ENCODE results near the gene IPO9.

The IPO9 gene

GRCh38 chr1:201917362-201918033, 88.5 kb downstream of the IPO9 start:
- no peak overlapping the region for H2AFZ ChIP-seq (ENCODE audit: low read depth)
- no peaks in the 10 kb centered on the region for H4K20me1 ChIP-seq (ENCODE audit: insufficient read depth)
- H3K27me3 ChIP-seq (ENCODE audit: insufficient read depth, low read depth), result no peaks in the 10 kb centered on the region
- H3K27ac ChIP-seq, result no peak overlapping the region
- no peaks in the 10 kb centered on the region for H3K36me3 ChIP-seq (ENCODE audit: insufficient read depth)
- peaks cover 6% of the 10 kb centered on the region for H3K4me1 ChIP-seq (ENCODE audit: low read depth, poor library complexity, severe bottlenecking)
- H3K4me3 ChIP-seq (IDR thresholded peaks at IDR 0.05; ENCODE audit: insufficient read depth, low read depth, low read length), result no peak overlapping the region
- no peak overlapping the region for H3K4me2 ChIP-seq
- no peaks in the 10 kb centered on the region for H3K79me2 ChIP-seq (ENCODE audit: insufficient read depth, low read depth)
- TF ChIP-seq CTCF (conservative IDR thresholded peaks at IDR 0.05; ENCODE audit: low read depth, low read length), result no peak
- no peak overlapping the region for H3K9ac ChIP-seq

- TF ChIP-seq CTCF (conservative IDR thresholded peaks at IDR 0.05; ENCODE audit: low read depth, low read length), result no peak
These were observed 89.4 kb downstream of the IPO9 start for GRCh38 chr1:201918343-201918742.

GRCh38 chr1:201921952-201922558, 93.1 kb downstream of the IPO9 start:
- peak overlapping the region; percentile 10; the same call in 1 of the 2 replicates for H2AFZ ChIP-seq (ENCODE audit: low read depth)
- H3K9ac ChIP-seq, result no peak overlapping the region
- no peak overlapping the region for H3K27ac ChIP-seq
- H4K20me1 ChIP-seq (ENCODE audit: insufficient read depth), result no peaks in the 10 kb centered on the region
- H3K36me3 ChIP-seq (ENCODE audit: insufficient read depth), result no peaks in the 10 kb centered on the region
- no peaks in the 10 kb centered on the region for H3K79me2 ChIP-seq (ENCODE audit: insufficient read depth, low read depth)
- TF ChIP-seq CTCF (conservative IDR thresholded peaks at IDR 0.05; ENCODE audit: low read depth, low read length), result no peak
- no peak overlapping the region for H3K4me3 ChIP-seq (IDR thresholded peaks at IDR 0.05; ENCODE audit: insufficient read depth, low read depth, low read length)
- peaks cover 6% of the 10 kb centered on the region for H3K4me1 ChIP-seq (ENCODE audit: low read depth, poor library complexity, severe bottlenecking)
- no peak overlapping the region for H3K4me2 ChIP-seq
- H3K27me3 ChIP-seq (ENCODE audit: insufficient read depth, low read depth), result no peaks in the 10 kb centered on the region

More at GRCh38 chr1:201918343-201918742, 89.4 kb downstream of the IPO9 start:
- no peaks in the 10 kb centered on the region for H3K79me2 ChIP-seq (ENCODE audit: insufficient read depth, low read depth)
- H3K9ac ChIP-seq, result no peak overlapping the region
- no peak overlapping the region for H3K4me3 ChIP-seq (IDR thresholded peaks at IDR 0.05; ENCODE audit: insufficient read depth, low read depth, low read length)
- no peak overlapping the region for H3K4me2 ChIP-seq
- no peaks in the 10 kb centered on the region for H3K36me3 ChIP-seq (ENCODE audit: insufficient read depth)
- no peak overlapping the region for H2AFZ ChIP-seq (ENCODE audit: low read depth)
- H4K20me1 ChIP-seq (ENCODE audit: insufficient read depth), result no peaks in the 10 kb centered on the region
- H3K27ac ChIP-seq, result no peak overlapping the region
- no peaks in the 10 kb centered on the region for H3K27me3 ChIP-seq (ENCODE audit: insufficient read depth, low read depth)
- peaks cover 6% of the 10 kb centered on the region for H3K4me1 ChIP-seq (ENCODE audit: low read depth, poor library complexity, severe bottlenecking)

GRCh38 chr1:201925301-201925567, 96.3 kb downstream of the IPO9 start:
- no peak for TF ChIP-seq CTCF (conservative IDR thresholded peaks at IDR 0.05; ENCODE audit: low read depth, low read length)
- Histone ChIP-seq H3K4me2 (no peak overlapping the region), H3K4me3 (IDR thresholded peaks at IDR 0.05; ENCODE audit: insufficient read depth, low read depth, low read length) (no peak overlapping the region), H4K20me1 (ENCODE audit: insufficient read depth) (no peaks in the 10 kb centered on the region), H3K27me3 (ENCODE audit: insufficient read depth, low read depth) (no peaks in the 10 kb centered on the region), H3K27ac (no peak overlapping the region), H3K79me2 (ENCODE audit: insufficient read depth, low read depth) (no peaks in the 10 kb centered on the region), H3K36me3 (ENCODE audit: insufficient read depth) (no peaks in the 10 kb centered on the region), H3K9ac (no peak overlapping the region), H2AFZ (ENCODE audit: low read depth) (no peak overlapping the region), H3K4me1 (ENCODE audit: low read depth, poor library complexity, severe bottlenecking) (peaks cover 6% of the 10 kb centered on the region)

Measured in KMS-11 (cell line).